Mesenchymal stem cell (in vitro differentiated cells and primary cell): ENCODE results near the gene APOD.
A peak's percentile ranks its signal among the peaks of the same experiment; 100 is the strongest.

Source experiments
- DNase-seq: peaks from one replicate; pipeline ENCODE4 v3.0.0-alpha.2; 2013
- H2AFZ ChIP-seq: one replicate; pipeline ENCODE4 v1.6.1; 2013; ENCODE audit warnings: low read depth, mild to moderate bottlenecking, control low read depth, inconsistent platforms, low read length, moderate library complexity
- H2AK5ac ChIP-seq: 2 replicates; pipeline ENCODE4 v1.6.1; 2013; ENCODE audit warnings: low read length, moderate library complexity, mild to moderate bottlenecking, inconsistent platforms; ENCODE audit not compliant: severe bottlenecking
- H2BK120ac ChIP-seq: one replicate; pipeline ENCODE4 v1.6.1; 2013; ENCODE audit warnings: low read depth, mild to moderate bottlenecking, inconsistent platforms, low read length, moderate library complexity
- H2BK12ac ChIP-seq, 2 experiments: one replicate each; pipeline ENCODE4 v1.6.1; 2013; ENCODE audit warnings: inconsistent platforms in 2 of 2, low read length in 2 of 2, mild to moderate bottlenecking in 2 of 2, moderate library complexity in 2 of 2, control low read depth in 1 of 2
- H2BK15ac ChIP-seq: one replicate; pipeline ENCODE4 v1.6.1; 2013; ENCODE audit warnings: mild to moderate bottlenecking, low read depth, inconsistent platforms; ENCODE audit not compliant: poor library complexity, severe bottlenecking
- H2BK5ac ChIP-seq: 2 replicates; pipeline ENCODE4 v1.6.1; 2013; ENCODE audit warnings: low read depth, mild to moderate bottlenecking, low read length, control low read depth, inconsistent platforms; ENCODE audit not compliant: poor library complexity, severe bottlenecking
- H3K14ac ChIP-seq, 2 experiments: one replicate each; pipeline ENCODE4 v1.6.1; 2013; ENCODE audit warnings: inconsistent platforms in 2 of 2, low read length in 2 of 2, control low read depth in 1 of 2, mild to moderate bottlenecking in 1 of 2, moderate library complexity in 1 of 2
- H3K18ac ChIP-seq, 2 experiments: one replicate each; pipeline ENCODE4 v1.6.1; 2013; ENCODE audit warnings: inconsistent platforms in 2 of 2, low read length in 2 of 2, control low read depth in 1 of 2, low read depth in 1 of 2, mild to moderate bottlenecking in 1 of 2
- H3K23ac ChIP-seq, 2 experiments: one replicate each; pipeline ENCODE4 v1.6.1; 2013; ENCODE audit warnings: inconsistent platforms in 2 of 2, low read length in 2 of 2, mild to moderate bottlenecking in 2 of 2, moderate library complexity in 2 of 2, control low read depth in 1 of 2
- H3K27ac ChIP-seq: 2 replicates; pipeline ENCODE4 v1.5.1; 2013; ENCODE audit warnings: mild to moderate bottlenecking, moderate library complexity, low read length, control low read depth, inconsistent platforms; ENCODE audit not compliant: poor library complexity, severe bottlenecking
- H3K27me3 ChIP-seq, 2 experiments: 2 replicates each; pipeline versions ENCODE4 v1.6.1 to v1.7.0; 2013; ENCODE audit warnings: low read length in 2 of 2, mild to moderate bottlenecking in 2 of 2, moderate library complexity in 2 of 2, control low read depth in 1 of 2, inconsistent platforms in 1 of 2; ENCODE audit not compliant: control insufficient read depth in 1 of 2, insufficient read depth in 1 of 2
- H3K36me3 ChIP-seq, 2 experiments: 2 replicates each; pipeline versions ENCODE4 v1.6.1 to v1.7.0; 2013; ENCODE audit warnings: low read length in 2 of 2, control low read depth in 1 of 2, inconsistent platforms in 1 of 2, low read depth in 1 of 2, mild to moderate bottlenecking in 1 of 2; ENCODE audit not compliant: insufficient read depth in 2 of 2, control insufficient read depth in 1 of 2
- H3K4ac ChIP-seq, 2 experiments: one replicate each; pipeline ENCODE4 v1.6.1; 2013; ENCODE audit warnings: inconsistent platforms in 2 of 2, low read length in 2 of 2, mild to moderate bottlenecking in 2 of 2, moderate library complexity in 2 of 2, control low read depth in 1 of 2, low read depth in 1 of 2
- H3K4me1 ChIP-seq: 2 replicates; pipeline ENCODE4 v1.6.1; 2013; ENCODE audit warnings: low read depth, low read length, control low read depth; ENCODE audit not compliant: control insufficient read depth, insufficient read depth
- H3K4me2 ChIP-seq: 2 replicates; pipeline ENCODE4 v1.6.1; 2013; ENCODE audit warnings: low read length, mild to moderate bottlenecking, inconsistent platforms; ENCODE audit not compliant: poor library complexity, severe bottlenecking
- H3K4me3 ChIP-seq, 2 experiments: 2 replicates each; pipeline versions ENCODE4 v1.5.1 to v1.7.0; 2013; ENCODE audit warnings: low read length in 2 of 2, mild to moderate bottlenecking in 2 of 2, control low read depth in 1 of 2, low read depth in 1 of 2; ENCODE audit not compliant: insufficient read depth in 1 of 2
- H3K79me1 ChIP-seq: replicated peaks from 2 replicates; pipeline ENCODE4 v1.6.1; 2013; ENCODE audit warnings: mild to moderate bottlenecking, control low read depth, low read length, inconsistent platforms; ENCODE audit not compliant: poor library complexity, severe bottlenecking
- H3K9ac ChIP-seq: 2 replicates; pipeline ENCODE4 v1.7.0; 2013; ENCODE audit warnings: mild to moderate bottlenecking, low read length, moderate library complexity
- H3K9me3 ChIP-seq: 2 replicates; pipeline ENCODE4 v1.7.0; 2013; ENCODE audit warnings: mild to moderate bottlenecking, low read length; ENCODE audit not compliant: control insufficient read depth
- H4K8ac ChIP-seq: one replicate; pipeline ENCODE4 v1.6.1; 2013; ENCODE audit warnings: inconsistent platforms, mild to moderate bottlenecking, low read length, moderate library complexity
- H4K91ac ChIP-seq: one replicate; pipeline ENCODE4 v1.6.1; 2013; ENCODE audit warnings: mild to moderate bottlenecking, low read length, inconsistent platforms
- WGBS: methylation state at CpG from one replicate; pipeline ENCODE4 v1.1.7; 2013; ENCODE audit warnings: mixed read lengths; 5-methylcytosine and 5-hydroxymethylcytosine counted together

The APOD gene

DNA sequence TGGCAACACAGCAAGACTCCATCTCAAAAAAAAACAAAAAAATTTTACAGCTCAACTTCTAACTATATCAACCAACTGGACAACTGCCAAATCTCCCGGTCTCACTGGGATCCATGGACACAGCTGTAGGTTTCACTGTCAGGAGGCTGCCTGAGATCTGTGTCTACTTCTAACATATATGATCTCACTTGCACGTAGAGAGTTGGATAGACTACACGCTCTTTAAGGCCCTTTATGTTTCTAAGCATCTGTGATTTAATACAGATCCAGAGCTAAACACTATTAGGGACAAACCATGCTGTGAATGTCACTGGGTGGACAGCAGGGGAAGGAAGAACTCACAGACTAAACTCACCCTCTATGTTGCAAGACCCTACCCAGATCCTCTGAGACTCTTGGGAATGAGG, 13.0 kb upstream of the APOD start:
- no peak overlapping the region for H4K8ac ChIP-seq
- no peak overlapping the region for H3K27ac ChIP-seq
- H3K4me3 ChIP-seq: no peak overlapping the region
- 67% methylated on average over 3 of the region's 3 CpGs for WGBS
- H3K18ac ChIP-seq: no peak overlapping the region
- no peak overlapping the region for H2BK15ac ChIP-seq
- H2BK5ac ChIP-seq: no peak overlapping the region
- H3K9ac ChIP-seq: no peak overlapping the region
- no peak for DNase-seq
- no peak overlapping the region for H3K4me2 ChIP-seq
- H2AFZ ChIP-seq: no peak overlapping the region
- H3K4me1 ChIP-seq: no peaks in the 10 kb centered on the region
- H2AK5ac ChIP-seq: no peak overlapping the region
- H2BK12ac ChIP-seq: no peak overlapping the region
- H2BK120ac ChIP-seq: no peak overlapping the region
- no peaks in the 10 kb centered on the region for H3K9me3 ChIP-seq
- no peak overlapping the region for H3K4ac ChIP-seq
- H3K27me3 ChIP-seq: peaks cover 0 to 16% of the 10 kb centered on the region in 2 experiments
- H3K14ac ChIP-seq: no peak overlapping the region
- H4K91ac ChIP-seq: no peak overlapping the region
- no peaks in the 10 kb centered on the region for H3K36me3 ChIP-seq
- H3K23ac ChIP-seq: no peak overlapping the region
- no peaks in the 10 kb centered on the region for H3K79me1 ChIP-seq

DNA sequence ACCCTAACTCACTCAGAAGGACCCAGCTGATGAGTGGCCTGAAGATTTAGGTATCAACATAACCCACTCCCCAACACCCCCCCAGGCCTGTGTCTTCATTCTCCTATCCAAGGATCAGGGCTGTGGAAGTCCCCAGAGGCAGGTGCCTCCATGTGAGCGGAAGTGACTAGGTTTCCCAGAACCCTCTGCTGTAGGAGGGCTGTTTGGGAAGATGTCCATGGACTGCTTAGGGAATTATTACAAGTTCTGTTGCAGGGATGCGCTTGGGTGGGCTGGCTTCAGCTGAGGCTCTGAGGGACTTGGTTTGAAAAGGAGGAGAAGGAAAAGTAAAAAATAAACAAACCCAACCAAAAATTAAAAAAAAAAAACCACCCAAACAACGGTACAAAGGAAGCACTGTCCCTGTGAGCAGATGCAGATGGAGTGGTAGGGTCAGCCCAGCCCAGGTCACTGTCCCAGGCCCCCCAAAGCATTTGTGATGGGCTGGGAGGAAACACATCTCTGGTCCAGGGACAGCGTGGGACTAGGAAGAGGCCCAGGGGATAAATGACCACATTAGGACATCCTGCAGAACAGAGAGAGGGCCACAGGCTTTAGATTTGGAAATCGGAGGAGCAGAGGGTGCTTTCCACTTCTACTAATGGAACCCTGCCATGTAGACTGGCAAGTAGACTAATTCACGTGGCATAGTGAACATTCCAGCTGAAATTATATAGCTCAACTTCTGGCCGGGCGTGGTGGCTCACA, 12.2 kb upstream of the APOD start:
- no peaks in the 10 kb centered on the region for H3K4me1 ChIP-seq
- H3K4me3 ChIP-seq: no peak overlapping the region
- H2BK15ac ChIP-seq: no peak overlapping the region
- no peak for DNase-seq
- H3K79me1 ChIP-seq: no peaks in the 10 kb centered on the region
- H3K36me3 ChIP-seq: no peaks in the 10 kb centered on the region
- H3K27ac ChIP-seq: no peak overlapping the region
- H3K9ac ChIP-seq: no peak overlapping the region
- 74% methylated on average over 7 of the region's 8 CpGs for WGBS
- H2AFZ ChIP-seq: no peak overlapping the region
- H2BK120ac ChIP-seq: no peak overlapping the region
- no peak overlapping the region for H2AK5ac ChIP-seq
- no peak overlapping the region for H3K23ac ChIP-seq
- no peak overlapping the region for H3K18ac ChIP-seq
- no peak overlapping the region for H2BK12ac ChIP-seq
- peaks cover 0 to 16% of the 10 kb centered on the region in 2 experiments for H3K27me3 ChIP-seq
- no peak overlapping the region for H4K8ac ChIP-seq
- no peak overlapping the region for H3K4ac ChIP-seq
- no peak overlapping the region for H3K4me2 ChIP-seq
- no peak overlapping the region for H4K91ac ChIP-seq
- no peak overlapping the region for H3K14ac ChIP-seq
- H2BK5ac ChIP-seq: no peak overlapping the region
- no peaks in the 10 kb centered on the region for H3K9me3 ChIP-seq

DNA sequence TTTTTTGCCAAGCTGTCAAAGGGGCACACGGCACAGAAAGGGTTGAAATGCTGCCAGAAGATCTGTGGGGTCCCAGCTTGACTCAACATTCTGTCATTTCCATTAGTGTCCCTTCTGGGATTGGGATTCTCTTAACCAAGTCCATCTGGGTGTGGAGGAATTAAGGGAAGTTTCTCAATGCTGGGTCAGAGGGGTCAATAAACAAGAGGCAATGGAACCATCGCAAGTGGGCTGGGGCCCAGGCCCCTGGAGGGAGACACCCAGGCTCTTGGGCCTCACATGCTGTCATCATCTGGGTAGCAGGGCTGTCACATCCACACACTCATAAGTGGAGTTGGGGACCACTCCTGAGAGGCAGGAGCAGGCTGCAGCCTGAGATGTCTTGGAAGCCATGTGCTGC, 8.1 kb upstream of the APOD start:
- peak overlapping the region in 1 of 2 experiments; percentile 28 for H3K4me3 ChIP-seq
- no peak overlapping the region for H3K27ac ChIP-seq
- no peak overlapping the region for H3K18ac ChIP-seq
- H3K27me3 ChIP-seq: peaks cover 0 to 24% of the 10 kb centered on the region in 2 experiments
- WGBS: 63% methylated on average over 2 of the region's 2 CpGs
- peaks cover 12% of the 10 kb centered on the region for H3K9me3 ChIP-seq
- no peak overlapping the region for H2BK12ac ChIP-seq
- no peak overlapping the region for H3K4me2 ChIP-seq
- H4K91ac ChIP-seq: no peak overlapping the region
- H2AFZ ChIP-seq: no peak overlapping the region
- no peak overlapping the region for H3K9ac ChIP-seq
- H2BK15ac ChIP-seq: no peak overlapping the region
- H3K14ac ChIP-seq: no peak overlapping the region
- no peak overlapping the region for H4K8ac ChIP-seq
- H3K4ac ChIP-seq: no peak overlapping the region
- no peak overlapping the region for H2BK5ac ChIP-seq
- no peak overlapping the region for H3K23ac ChIP-seq
- H3K79me1 ChIP-seq: no peaks in the 10 kb centered on the region
- no peak overlapping the region for H2AK5ac ChIP-seq
- DNase-seq: no peak
- H2BK120ac ChIP-seq: no peak overlapping the region
- no peaks in the 10 kb centered on the region for H3K4me1 ChIP-seq
- H3K36me3 ChIP-seq: no peaks in the 10 kb centered on the region

DNA sequence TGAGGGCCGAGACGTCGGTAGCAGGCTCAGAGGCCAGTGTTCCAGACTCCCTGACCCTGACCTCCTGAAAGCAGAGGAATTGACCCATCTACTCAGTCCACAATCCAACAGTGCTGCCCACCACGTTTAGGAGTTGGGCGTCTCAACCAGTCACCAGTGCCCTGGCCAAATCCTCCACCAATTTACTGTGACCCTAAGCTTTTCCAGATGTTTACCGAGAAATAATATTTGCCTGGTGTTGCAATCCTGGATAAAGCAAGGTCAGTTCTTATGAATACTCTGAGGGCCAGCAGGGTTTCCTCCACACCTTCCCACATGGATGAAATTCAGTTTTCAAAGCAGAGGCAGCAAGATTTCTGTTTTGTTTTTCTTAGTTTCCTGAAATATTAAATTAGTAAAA, 7.5 kb upstream of the APOD start:
- Histone ChIP-seq H3K9ac (no peak overlapping the region), H3K4me2 (no peak overlapping the region)

More for the DNA sequence above, 7.5 kb upstream of the APOD start:
- Histone ChIP-seq H3K4me3 (peak overlapping the region in 1 of 2 experiments; percentile 28), H3K36me3 (no peaks in the 10 kb centered on the region), H3K27ac (no peak overlapping the region), H4K8ac (no peak overlapping the region), H2BK120ac (no peak overlapping the region), H2AFZ (no peak overlapping the region), H2BK5ac (no peak overlapping the region), H3K4me1 (no peaks in the 10 kb centered on the region), H2BK15ac (no peak overlapping the region), H3K27me3 (peaks cover 0 to 22% of the 10 kb centered on the region in 2 experiments), H3K14ac (no peak overlapping the region), H4K91ac (no peak overlapping the region), H2BK12ac (no peak overlapping the region), H2AK5ac (no peak overlapping the region), H3K23ac (no peak overlapping the region), H3K9me3 (peaks cover 12% of the 10 kb centered on the region), H3K18ac (no peak overlapping the region), H3K79me1 (no peaks in the 10 kb centered on the region), H3K4ac (no peak overlapping the region)
- DNase-seq: no peak
- WGBS: 73% methylated on average over 6 of the region's 6 CpGs
